ENCODE results near the gene SDK2.

DNA sequence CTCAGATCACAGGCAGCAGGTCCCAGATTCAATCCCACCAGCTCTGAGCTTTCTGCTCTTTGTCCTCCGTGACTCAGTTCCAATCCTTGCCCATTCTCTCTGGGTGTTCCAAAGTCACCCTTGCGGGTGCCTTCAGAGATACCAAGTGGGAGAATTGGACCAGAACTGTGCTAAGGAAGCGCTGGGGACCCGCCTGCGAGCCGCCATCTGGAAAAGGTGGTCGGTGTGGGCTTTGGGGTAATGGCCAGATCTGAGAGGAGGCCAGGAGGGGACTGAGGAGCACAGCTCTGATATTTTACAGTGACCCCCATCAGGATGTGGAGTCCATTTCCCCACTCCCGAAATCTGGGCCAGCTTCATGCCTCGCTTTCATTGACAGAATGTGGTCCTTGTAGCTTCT is 152.6 kb downstream of the SDK2 start:
- TF ChIP-seq, protein P1, sequence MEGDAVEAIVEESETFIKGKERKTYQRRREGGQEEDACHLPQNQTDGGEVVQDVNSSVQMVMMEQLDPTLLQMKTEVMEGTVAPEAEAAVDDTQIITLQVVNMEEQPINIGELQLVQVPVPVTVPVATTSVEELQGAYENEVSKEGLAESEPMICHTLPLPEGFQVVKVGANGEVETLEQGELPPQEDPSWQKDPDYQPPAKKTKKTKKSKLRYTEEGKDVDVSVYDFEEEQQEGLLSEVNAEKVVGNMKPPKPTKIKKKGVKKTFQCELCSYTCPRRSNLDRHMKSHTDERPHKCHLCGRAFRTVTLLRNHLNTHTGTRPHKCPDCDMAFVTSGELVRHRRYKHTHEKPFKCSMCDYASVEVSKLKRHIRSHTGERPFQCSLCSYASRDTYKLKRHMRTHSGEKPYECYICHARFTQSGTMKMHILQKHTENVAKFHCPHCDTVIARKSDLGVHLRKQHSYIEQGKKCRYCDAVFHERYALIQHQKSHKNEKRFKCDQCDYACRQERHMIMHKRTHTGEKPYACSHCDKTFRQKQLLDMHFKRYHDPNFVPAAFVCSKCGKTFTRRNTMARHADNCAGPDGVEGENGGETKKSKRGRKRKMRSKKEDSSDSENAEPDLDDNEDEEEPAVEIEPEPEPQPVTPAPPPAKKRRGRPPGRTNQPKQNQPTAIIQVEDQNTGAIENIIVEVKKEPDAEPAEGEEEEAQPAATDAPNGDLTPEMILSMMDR (IDR thresholded peaks at IDR 0.05; ENCODE audit: poor library complexity): no peak
- TF ChIP-seq EZH2 (IDR thresholded peaks at IDR 0.05; ENCODE audit: borderline replicate concordance): no peak
- TF ChIP-seq EZH2phosphoT487 (IDR thresholded peaks at IDR 0.05; ENCODE audit: low read depth, severe bottlenecking, unreplicated experiment): no peak

All from hepatocyte (in vitro differentiated cells).